Motor neuron (in vitro differentiated cells): Measurements from ENCODE around the gene PARD3B. TPM values are rescaled to one million over a fixed set of nuclear protein-coding genes. Genes with fewer than 3 reads are reported as not detected.

Experiments used
- ATAC-seq, 8 experiments: fragments of 200-7000 bp; cut with Tn5 transposase; replicated peaks in 6 of 8; 2 replicates each; pipeline ENCODE4 v1.8.0; 2021; ENCODE audit warnings: mild to moderate bottlenecking in 8 of 8, moderate library complexity in 8 of 8
- H3K27ac ChIP-seq, 2 donors: fragments of 250-450 bp; sonication (Bioruptor Pico); 2 replicates each; pipeline ENCODE4 v1.9.0; 2021; ENCODE audit warnings: antibody characterized with exemption in 2 of 2, mild to moderate bottlenecking in 2 of 2, moderate library complexity in 1 of 2
- H3K4me1 ChIP-seq, 2 donors: fragments of 250-450 bp; sonication (Bioruptor Pico); replicated peaks in 1 of 2; 2 replicates each; pipeline ENCODE4 v1.6.1; 2021; ENCODE audit warnings: antibody characterized with exemption in 2 of 2, mild to moderate bottlenecking in 2 of 2, moderate library complexity in 1 of 2
- H3K4me3 ChIP-seq, 5 donors: fragments of 250-450 bp; sonication (Bioruptor Pico); 2 replicates each; pipeline ENCODE4 v1.9.0; 2021; ENCODE audit warnings: antibody characterized with exemption in 5 of 5, mild to moderate bottlenecking in 5 of 5, moderate library complexity in 4 of 5
- WGBS, 10 experiments: fragments of 450-650 bp; shearing (Covaris generic); methylation state at CpG; one replicate each; pipeline ENCODE4 v1.0.0; 2022; 5-methylcytosine and 5-hydroxymethylcytosine counted together
- in situ Hi-C, 9 experiments: fragments of 400-800 bp; cut with MboI; loops; one replicate each; pipeline ENCODE4 v1.15.0; 2021; ENCODE audit warnings: low sequenced_read_pairs in 9 of 9, low pct_unique_long_range_greater_than_20kb in 2 of 9; ENCODE audit not compliant: unreplicated experiment in 9 of 9
- total RNA-seq, 8 experiments: library from RNA; unstranded; fragments of 300-600 nt; gene quantifications; 2 replicates each; pipeline versions ENCODE4 v1.2.3 to v1.2.4, GENCODE V29; 2022

The PARD3B gene
- total RNA-seq, 8 experiments from 2014 or later, result 3.1 to 24.3 (median 10.4) TPM

DNA sequence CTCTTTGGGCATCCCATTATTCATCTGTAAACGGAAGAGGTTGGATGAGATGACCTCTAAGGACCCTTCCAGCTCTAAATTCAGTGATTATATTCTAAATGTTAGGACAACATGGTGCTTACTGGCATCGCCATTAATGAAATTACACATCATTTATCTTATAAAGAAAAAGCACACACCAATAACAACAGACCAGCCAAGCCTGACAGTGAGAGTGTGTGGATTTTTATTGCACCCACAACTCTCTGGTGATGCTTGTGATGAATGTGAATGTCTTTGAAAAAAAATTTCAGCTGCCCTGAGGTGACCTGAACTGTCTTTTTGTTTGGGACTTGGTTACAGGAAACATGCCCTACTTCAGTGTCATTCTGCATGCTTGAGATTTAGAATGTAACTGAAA is 623.7 kb downstream of the PARD3B start:
- in situ Hi-C loops, result no loop called here
- WGBS, 10 experiments, result 17 to 100% (median 55%) methylated on average over 1 to 2 of the region's 2 CpGs; no CpG with 5 or more reads in 3 of the 10 experiments
- Histone ChIP-seq H3K4me3 (no peak overlapping the region), H3K4me1 (peaks cover 6 to 35% of the 10 kb centered on the region in 2 donors), H3K27ac (no peak overlapping the region)
- ATAC-seq, result peak in 5 of 8 experiments; percentile 71 to 91 (median 89)

DNA sequence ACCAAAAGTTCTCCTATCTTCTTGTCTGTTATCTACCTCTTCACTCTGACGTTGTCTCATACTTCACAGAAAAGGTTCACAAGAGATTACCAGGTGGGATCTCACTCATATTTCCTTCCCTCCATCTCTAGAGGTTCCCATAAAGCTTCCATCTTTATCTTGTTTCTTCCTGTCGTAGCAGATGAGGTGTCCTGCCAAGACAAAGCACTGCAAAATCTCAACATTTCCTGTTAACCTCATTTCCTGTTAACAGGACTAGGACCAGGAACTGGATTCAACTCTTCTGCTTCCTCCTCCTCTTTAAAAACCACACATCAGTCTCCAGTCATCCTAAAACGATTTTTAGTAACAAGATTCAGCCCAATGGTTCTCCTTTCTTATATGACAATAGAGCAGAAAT is 624.2 kb downstream of the PARD3B start:
- no peak overlapping the region for H3K4me3 ChIP-seq
- 63 to 100% (median 83%) methylated on average over 2 to 3 of the region's 3 CpGs; no CpG with 5 or more reads in 1 of the 10 experiments for WGBS, 10 experiments
- in situ Hi-C loops, result no loop called here
- H3K4me1 ChIP-seq, result peaks cover 6 to 36% of the 10 kb centered on the region in 2 donors
- ATAC-seq, result no peak
- H3K27ac ChIP-seq, result no peak overlapping the region

DNA sequence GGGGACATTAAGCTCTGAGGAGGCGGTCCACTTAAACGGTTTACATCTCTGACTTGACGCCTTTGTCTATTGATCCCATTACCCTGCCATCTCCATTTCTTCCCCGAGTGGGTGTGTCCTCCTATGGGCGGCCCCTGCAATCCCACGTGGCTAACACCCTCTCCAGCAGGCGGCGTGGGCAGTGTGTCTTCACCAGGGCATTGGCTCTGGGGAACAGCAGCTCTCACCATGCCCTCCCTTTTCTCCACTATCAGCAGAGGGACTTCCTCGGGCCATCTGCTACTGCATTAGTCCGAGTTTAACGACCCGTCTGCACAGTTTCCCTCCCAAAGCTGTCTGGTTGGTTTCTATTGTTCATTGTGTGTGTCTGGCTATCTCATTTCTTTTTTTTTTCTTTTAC is 625.1 kb downstream of the PARD3B start:
- Histone ChIP-seq H3K4me1 (peaks cover 6 to 45% of the 10 kb centered on the region in 2 donors), H3K4me3 (no peak overlapping the region), H3K27ac (no peak overlapping the region)
- ATAC-seq, result peak in 2 of 8 experiments; percentile 35 to 38
- 71 to 100% (median 85%) methylated on average over 1 to 10 of the region's 12 CpGs for WGBS, 10 experiments
- in situ Hi-C loops, result no loop called here

DNA sequence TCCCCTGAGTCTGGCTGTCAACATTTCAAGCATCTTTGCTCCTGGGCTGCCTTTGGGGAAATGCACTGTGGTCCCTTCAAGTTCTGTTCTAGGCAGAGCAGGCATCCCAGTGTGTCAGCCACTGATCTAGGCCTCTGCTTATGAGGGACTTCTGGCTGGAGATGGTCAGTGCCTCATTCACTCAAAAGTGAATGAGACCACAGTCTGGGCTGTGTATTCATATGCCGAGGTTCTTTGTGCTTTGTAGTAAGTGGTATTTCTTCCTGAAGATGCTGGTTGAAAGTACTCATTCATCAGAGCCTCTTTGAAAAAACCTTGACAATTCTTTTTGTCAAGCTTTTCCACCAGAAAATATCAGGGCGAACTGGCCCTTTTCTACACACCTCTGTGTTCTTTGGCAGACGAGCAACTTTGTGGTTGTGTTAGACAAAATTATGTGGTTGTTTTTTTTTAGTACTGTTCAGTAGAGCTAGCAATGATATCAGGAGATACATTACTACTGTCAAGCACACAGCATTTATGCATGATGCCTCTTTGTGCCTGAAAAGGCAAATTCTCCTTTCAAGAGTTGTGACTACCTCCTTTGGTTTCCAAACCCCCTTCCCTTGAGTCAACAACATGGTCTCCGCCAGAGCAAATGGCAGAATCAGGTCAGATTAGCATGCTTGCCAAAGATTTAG is 626.1 kb downstream of the PARD3B start:
- 51 to 100% (median 73%) methylated on average over 1 to 4 of the region's 4 CpGs; no CpG with 5 or more reads in 1 of the 10 experiments for WGBS, 10 experiments
- no peak overlapping the region for H3K4me3 ChIP-seq
- ATAC-seq, result peak in 1 of 8 experiments; percentile 17
- in situ Hi-C loops, result no loop called here
- H3K4me1 ChIP-seq, result peaks cover 6 to 50% of the 10 kb centered on the region in 2 donors
- H3K27ac ChIP-seq, result no peak overlapping the region

DNA sequence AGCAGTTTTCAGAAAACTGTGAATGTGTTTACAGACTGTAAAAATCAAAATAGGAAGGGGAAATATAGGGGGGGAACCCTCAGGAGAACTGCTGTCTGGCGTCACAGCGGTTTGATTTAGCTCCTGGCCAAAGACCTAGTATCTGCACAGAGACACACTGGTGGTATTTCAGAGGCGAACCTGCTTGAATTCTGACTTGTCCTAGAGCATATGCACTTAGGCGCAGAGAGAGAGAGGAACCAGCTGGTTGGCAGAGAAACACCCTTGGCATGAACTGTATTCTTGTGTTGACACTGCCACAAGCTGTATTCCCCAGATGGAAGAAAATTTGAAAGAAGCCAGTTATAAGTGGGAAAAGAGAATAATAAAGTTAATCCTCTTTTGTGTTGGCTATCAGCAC is 630.6 kb downstream of the PARD3B start:
- in situ Hi-C loops, result no loop called here
- Histone ChIP-seq H3K4me3 (no peak overlapping the region), H3K4me1 (peaks cover 3 to 23% of the 10 kb centered on the region in 2 donors), H3K27ac (no peak overlapping the region)
- 68 to 100% (median 99%) methylated on average over 1 to 4 of the region's 4 CpGs; no CpG with 5 or more reads in 2 of the 10 experiments for WGBS, 10 experiments
- peak in 1 of 8 experiments; percentile 56 for ATAC-seq

DNA sequence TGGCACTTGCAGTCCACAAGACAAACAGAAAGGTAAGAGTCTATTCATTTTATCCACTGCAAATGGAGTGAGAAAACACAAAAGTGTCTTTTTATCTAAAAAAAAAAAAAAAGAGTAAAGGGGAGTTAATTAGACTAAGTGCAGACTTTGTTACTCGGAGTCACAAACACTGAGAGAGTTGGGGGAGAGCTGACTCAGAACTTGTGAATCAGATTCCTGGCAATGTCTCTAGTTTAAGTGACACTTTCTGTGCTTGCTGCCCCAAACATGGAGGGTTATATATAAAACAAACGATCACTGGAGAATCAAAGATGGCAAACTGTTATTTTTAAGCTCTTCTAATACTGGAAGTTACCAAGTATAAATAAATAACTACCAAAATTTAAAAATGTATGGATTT is 631.3 kb downstream of the PARD3B start:
- ATAC-seq, result peak in 1 of 8 experiments; percentile 39
- WGBS, 10 experiments, result 57 to 100% (median 79%) methylated on average over 1 to 2 of the region's 2 CpGs; no CpG with 5 or more reads in 1 of the 10 experiments
- Histone ChIP-seq H3K4me3 (no peak overlapping the region), H3K4me1 (peaks cover 0 to 21% of the 10 kb centered on the region in 2 donors), H3K27ac (no peak overlapping the region)
- in situ Hi-C loops, result no loop called here

DNA sequence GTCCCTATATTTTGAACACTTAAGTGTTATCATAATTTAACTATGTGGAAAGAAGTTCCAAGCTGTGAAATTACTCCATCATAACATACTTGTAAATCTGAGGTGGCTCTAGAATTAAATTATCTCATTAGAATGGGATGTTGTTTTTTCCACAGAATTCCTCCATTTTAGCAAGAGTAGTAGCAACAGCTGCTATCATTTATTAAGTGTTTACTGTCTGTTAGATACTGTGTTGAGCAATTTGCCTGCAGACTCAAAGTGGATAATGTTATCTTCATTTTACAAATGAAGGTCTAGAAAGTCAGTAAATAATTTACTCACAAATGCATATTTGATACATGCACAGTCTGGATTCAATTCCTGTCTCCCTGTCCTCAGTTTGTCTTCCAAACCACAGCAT is 632.3 kb downstream of the PARD3B start:
- no peak for ATAC-seq
- in situ Hi-C loops, result no loop called here
- Histone ChIP-seq H3K27ac (no peak overlapping the region), H3K4me3 (no peak overlapping the region), H3K4me1 (peaks cover 0 to 19% of the 10 kb centered on the region in 2 donors)

DNA sequence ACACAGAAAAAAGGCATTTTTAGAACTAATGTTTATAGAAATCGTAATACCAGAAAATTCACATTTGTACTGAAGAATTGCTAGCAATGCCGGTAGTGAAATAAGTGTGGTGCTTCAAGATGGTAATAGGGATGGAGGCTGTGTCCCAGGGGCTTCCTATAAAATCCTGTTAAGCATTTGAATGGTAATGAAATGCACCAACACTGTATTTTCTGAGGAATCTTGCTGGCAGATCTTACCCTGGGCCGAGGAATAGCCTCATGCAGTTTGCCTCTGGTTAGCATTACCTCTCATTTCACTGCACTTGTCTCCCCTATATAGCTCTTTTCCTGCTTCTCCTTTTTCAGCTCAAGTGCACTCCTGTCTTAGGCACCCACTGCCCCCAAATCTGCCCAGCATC is 635.5 kb downstream of the PARD3B start:
- in situ Hi-C loops, result no loop called here
- H3K27ac ChIP-seq, result no peak overlapping the region
- WGBS, 10 experiments, result 50 to 100% (median 78%) methylated on average over 1 to 3 of the region's 3 CpGs
- H3K4me1 ChIP-seq, result peaks cover 0 to 5% of the 10 kb centered on the region in 2 donors
- no peak overlapping the region for H3K4me3 ChIP-seq
- ATAC-seq, result no peak

DNA sequence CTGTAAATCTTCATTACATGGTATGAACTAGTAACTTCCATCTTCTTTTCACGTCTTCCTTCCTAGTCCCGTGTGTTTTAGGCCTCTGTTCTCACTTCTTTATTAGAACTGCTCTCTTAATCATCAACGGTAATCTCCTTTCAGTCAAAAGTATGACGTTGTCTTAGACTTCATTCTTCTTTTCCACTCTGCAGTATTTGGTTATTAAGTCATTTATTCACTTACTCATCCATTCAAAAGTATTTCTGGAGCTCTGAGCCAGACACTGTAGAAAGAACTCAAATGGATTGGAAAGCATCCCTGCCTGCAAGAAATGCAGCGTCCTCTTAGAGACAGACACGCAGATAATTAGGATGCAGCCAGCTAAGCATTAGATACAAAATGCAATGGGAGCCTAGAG is 642.5 kb downstream of the PARD3B start:
- in situ Hi-C loops, result no loop called here
- H3K27ac ChIP-seq, result no peak overlapping the region
- H3K4me1 ChIP-seq, result peaks cover 13 to 17% of the 10 kb centered on the region in 2 donors
- no peak overlapping the region for H3K4me3 ChIP-seq
- 52 to 95% (median 83%) methylated on average over 3 to 6 of the region's 6 CpGs; no CpG with 5 or more reads in 1 of the 10 experiments for WGBS, 10 experiments
- peak in 2 of 8 experiments; percentile 32 to 35 for ATAC-seq

DNA sequence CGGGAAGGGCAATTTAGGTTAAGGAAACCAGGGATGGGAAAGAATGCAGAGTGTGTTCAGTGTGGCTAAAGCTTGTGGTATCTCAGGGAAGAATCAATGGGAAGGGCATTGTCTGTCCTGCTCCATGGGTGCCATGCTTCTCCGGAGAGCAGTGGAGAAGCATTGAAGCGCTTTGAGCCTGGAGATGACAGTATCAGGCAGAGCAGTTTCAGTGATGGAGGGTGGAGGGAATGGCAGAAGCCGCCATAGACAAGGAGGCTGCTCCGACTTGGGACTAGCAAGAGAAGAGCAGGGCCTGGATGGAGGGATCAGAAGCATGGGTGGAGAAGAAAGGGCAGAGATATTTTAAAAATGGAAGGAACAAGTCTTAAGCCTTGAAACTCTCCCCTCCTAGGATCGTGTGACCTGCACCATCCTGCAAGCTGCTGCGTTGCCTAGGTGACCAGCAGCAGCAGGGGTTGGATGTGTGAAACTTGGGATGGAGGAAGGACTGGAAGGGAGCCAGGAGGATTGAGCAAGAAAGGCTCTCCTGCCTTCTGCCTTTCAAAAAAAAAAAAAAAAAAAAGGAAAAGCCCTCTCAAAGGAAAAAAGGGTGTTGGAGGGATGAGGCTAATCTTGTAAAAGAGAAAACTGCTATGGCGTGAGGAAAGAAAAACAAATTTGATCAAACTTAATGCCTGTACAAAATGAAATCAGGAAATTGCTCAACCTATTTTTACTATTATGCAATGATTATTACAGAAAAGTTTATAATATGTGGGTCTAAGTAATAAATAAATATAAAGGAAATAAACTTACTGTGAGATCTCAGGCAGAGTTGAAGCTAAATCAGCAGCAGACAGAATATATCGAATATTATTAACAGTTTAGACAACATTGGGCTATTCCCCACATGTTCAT is 643.2 kb downstream of the PARD3B start:
- 50 to 82% (median 65%) methylated on average over 2 to 9 of the region's 9 CpGs for WGBS, 10 experiments
- ATAC-seq, result peak in 7 of 8 experiments; percentile 61 to 88 (median 80)
- in situ Hi-C loops, result no loop called here
- peaks cover 18 to 25% of the 10 kb centered on the region in 2 donors for H3K4me1 ChIP-seq
- no peak overlapping the region for H3K4me3 ChIP-seq
- no peak overlapping the region for H3K27ac ChIP-seq

DNA sequence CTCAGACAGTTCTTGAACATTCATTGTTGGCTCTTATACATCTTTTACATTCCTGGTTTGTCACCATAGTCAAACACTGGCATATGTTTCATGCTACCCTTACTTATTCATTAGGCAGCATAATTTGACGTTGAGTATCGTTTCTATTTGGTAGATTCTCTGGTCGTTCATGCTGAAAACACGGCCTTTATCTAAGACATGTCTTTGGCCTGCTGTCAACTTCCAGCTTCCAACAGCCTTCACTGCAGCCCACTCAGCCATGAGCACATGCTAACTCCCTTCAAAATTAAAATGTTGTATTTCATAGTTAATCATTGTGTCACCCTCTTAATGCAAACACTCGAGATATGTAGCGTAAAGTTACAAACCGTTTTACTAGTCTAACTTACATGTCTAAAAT is 644.0 kb downstream of the PARD3B start:
- WGBS, 10 experiments, result 42 to 100% (median 83%) methylated on average over 3 to 7 of the region's 7 CpGs
- no peak for ATAC-seq
- Histone ChIP-seq H3K4me3 (no peak overlapping the region), H3K4me1 (peaks cover 22 to 33% of the 10 kb centered on the region in 2 donors), H3K27ac (no peak overlapping the region)
- in situ Hi-C loops, result no loop called here

DNA sequence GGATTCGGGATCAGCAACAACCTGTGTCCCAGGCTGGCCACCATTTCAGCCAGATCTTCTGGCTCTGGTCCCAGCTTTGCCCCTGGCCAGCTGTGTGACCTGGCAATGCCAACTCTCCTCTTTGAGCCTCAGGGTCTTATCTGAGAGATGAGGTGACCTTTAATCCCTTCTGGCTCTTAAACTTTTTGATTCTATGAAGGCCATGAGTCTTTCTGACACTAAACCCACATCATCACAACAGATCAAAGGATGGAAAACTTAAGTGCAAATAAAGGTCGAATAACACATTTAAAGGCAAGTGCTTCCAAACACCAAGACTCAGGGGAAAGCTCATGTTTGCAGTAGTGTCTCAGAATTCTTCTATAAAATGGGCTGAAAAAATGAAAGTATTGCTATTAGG is 645.3 kb downstream of the PARD3B start:
- in situ Hi-C loops, result no loop called here
- no peak overlapping the region for H3K27ac ChIP-seq
- WGBS, 10 experiments, result 29 to 100% (median 80%) methylated on average over 1 of the region's 2 CpGs; no CpG with 5 or more reads in 4 of the 10 experiments
- H3K4me3 ChIP-seq, result no peak overlapping the region
- ATAC-seq, result no peak
- peaks cover 22 to 33% of the 10 kb centered on the region in 2 donors for H3K4me1 ChIP-seq

DNA sequence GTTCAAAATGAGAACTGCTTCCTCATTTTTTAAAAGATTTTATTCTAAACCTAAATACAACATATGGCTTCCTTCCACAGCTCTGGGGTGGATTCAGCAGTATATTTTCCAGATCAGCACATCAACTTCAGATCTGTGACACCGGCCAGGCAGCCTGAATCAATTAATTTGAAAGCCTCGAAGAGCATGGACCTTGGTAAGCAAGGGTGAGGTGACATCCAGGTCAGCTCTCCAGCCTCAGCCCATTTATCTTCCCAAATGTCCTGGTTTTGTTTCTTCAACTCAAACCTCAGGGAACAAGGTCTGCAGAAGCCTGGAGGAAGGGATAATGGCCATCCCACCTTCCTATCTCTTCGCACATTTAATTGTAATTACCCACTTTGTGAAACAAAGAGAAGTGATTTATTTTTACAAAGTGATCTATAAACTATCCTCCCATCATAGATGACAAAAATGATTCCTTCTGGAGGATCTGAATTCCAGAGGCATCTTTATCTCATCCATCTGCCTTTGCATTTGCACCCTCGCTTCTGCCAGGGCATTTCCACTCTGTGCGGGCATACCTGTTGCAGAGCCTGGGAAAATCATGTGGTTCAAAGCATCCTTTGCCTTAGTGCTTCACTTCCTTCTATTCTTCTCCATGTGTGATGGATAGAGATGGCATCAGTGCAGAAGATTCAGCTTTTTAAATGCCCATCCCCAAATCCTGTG is 648.0 kb downstream of the PARD3B start:
- WGBS, 10 experiments, result 0 to 100% (median 43%) methylated on average over 1 to 3 of the region's 5 CpGs; no CpG with 5 or more reads in 2 of the 10 experiments
- no peak overlapping the region for H3K27ac ChIP-seq
- no peak overlapping the region for H3K4me3 ChIP-seq
- H3K4me1 ChIP-seq, result peaks cover 18 to 41% of the 10 kb centered on the region in 2 donors
- peak in 5 of 8 experiments; percentile 46 to 85 (median 81) for ATAC-seq
- in situ Hi-C loops, result no loop called here
